Vagina (tissue), 2 donors: ENCODE measurements around the gene DNAI1.

ENCODE experiments used
- CTCF ChIP-seq, 3 experiments: fragments of 450-650 bp in 2 of 3; fragments of 200-600 bp in 1 of 3; sonication (generic) in 1 of 3; IDR thresholded peaks; one replicate each; pipeline ENCODE4 v1.5.1; 2017 to 2019; ENCODE audit warnings: antibody characterized with exemption in 3 of 3, mild to moderate bottlenecking in 2 of 3, moderate library complexity in 2 of 3
- POLR2A ChIP-seq, 2 donors: fragments of 450-650 bp; IDR thresholded peaks; one replicate each; pipeline ENCODE4 v1.6.1; 2017; ENCODE audit warnings: antibody characterized with exemption in 2 of 2, mild to moderate bottlenecking in 2 of 2, moderate library complexity in 2 of 2

GRCh38 chr9:34550016-34550680 is 91.5 kb downstream of the DNAI1 start:
- no peak for TF ChIP-seq CTCF (IDR thresholded peaks at IDR 0.05)
- no peak for TF ChIP-seq POLR2A (IDR thresholded peaks at IDR 0.05)
